Measurements from ENCODE around the gene AUTS2. TPM values are rescaled to one million over a fixed set of nuclear protein-coding genes. Genes with fewer than 3 reads are reported as not detected.

AUTS2 gene
- total and polyA plus RNA-seq, 10 donors = 6.1 to 54.8 (median 29.1) TPM

DNA sequence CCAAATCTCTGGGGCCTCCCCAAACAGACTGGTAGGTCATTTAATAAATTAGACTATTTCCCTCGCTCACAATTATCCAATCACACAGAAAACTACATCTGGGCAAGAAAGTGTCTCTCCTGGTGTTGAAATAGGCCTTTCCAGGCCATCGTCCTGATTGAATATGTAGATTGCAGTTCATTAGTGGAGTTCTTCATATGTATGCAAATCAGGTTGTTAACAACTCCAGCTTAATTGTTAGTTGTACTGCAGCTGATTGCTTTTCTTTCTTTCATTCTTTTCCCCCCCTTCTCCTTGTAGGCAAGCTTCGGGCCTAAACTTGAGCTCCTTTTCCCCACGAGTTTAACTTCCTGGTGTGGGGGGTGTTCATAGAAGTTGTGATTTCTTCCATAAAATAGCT is 1174.6 kb downstream of the AUTS2 start:
- no peaks in the 10 kb centered on the region for H3K9me3 ChIP-seq
- 84 to 96% (median 88%) methylated on average over 4 of the region's 4 CpGs for WGBS, 5 donors
- no peaks in the 10 kb centered on the region for H3K4me1 ChIP-seq
- no peak for TF ChIP-seq POLR2A (IDR thresholded peaks at IDR 0.05)
- TF ChIP-seq POLR2AphosphoS5 (IDR thresholded peaks at IDR 0.05) = no peak
- TF ChIP-seq, protein P1, sequence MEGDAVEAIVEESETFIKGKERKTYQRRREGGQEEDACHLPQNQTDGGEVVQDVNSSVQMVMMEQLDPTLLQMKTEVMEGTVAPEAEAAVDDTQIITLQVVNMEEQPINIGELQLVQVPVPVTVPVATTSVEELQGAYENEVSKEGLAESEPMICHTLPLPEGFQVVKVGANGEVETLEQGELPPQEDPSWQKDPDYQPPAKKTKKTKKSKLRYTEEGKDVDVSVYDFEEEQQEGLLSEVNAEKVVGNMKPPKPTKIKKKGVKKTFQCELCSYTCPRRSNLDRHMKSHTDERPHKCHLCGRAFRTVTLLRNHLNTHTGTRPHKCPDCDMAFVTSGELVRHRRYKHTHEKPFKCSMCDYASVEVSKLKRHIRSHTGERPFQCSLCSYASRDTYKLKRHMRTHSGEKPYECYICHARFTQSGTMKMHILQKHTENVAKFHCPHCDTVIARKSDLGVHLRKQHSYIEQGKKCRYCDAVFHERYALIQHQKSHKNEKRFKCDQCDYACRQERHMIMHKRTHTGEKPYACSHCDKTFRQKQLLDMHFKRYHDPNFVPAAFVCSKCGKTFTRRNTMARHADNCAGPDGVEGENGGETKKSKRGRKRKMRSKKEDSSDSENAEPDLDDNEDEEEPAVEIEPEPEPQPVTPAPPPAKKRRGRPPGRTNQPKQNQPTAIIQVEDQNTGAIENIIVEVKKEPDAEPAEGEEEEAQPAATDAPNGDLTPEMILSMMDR (IDR thresholded peaks at IDR 0.05 in 8 of 11, conservative IDR thresholded peaks at IDR 0.05 in 3 of 11) = no peak
- H3K27me3 ChIP-seq (replicated peaks in 1 of 7) = no peaks in the 10 kb centered on the region
- intact Hi-C loops (cut with DNase I; ENCODE audit: low total_unique reads) = no loop called here
- DNase-seq = no peak
- no peak overlapping the region for H3K27ac ChIP-seq
- H3K36me3 ChIP-seq = peaks cover 0 to 78% (median 10%) of the 10 kb centered on the region in 6 donors
- H3K4me3 ChIP-seq = no peak overlapping the region

DNA sequence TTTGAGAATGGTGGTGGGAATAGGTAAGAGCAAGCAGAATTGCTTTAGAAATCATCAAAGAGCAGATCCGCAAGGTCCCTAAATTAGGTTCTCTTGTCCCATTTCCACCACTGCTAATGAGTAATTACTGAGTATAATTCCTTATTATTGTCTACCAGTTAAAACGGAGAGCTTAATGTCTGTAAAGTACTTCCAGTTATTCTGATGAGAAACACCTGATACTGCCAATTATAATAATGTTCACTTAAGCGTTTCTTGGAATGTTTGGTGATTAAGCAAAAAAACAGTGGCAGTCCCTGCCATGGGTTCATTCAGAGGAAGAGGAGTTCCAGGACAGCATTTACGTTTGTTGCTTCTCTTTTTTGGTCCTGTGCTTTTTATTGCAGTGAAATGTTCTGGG is 1175.1 kb downstream of the AUTS2 start:
- WGBS, 5 donors = 76 to 91% (median 88%) methylated on average over 4 of the region's 4 CpGs
- no peaks in the 10 kb centered on the region for H3K4me1 ChIP-seq
- H3K27ac ChIP-seq = no peak overlapping the region
- no peak for DNase-seq
- H3K36me3 ChIP-seq = peaks cover 0 to 73% (median 10%) of the 10 kb centered on the region in 6 donors
- intact Hi-C loops (cut with DNase I; ENCODE audit: low total_unique reads) = no loop called here
- H3K9me3 ChIP-seq = no peaks in the 10 kb centered on the region
- no peak overlapping the region for H3K4me3 ChIP-seq
- TF ChIP-seq, protein P1 (IDR thresholded peaks at IDR 0.05 in 8 of 11, conservative IDR thresholded peaks at IDR 0.05 in 3 of 11) = no peak
- no peak for TF ChIP-seq POLR2A (IDR thresholded peaks at IDR 0.05)
- no peak for TF ChIP-seq POLR2AphosphoS5 (IDR thresholded peaks at IDR 0.05)
- H3K27me3 ChIP-seq (replicated peaks in 1 of 7) = no peaks in the 10 kb centered on the region

DNA sequence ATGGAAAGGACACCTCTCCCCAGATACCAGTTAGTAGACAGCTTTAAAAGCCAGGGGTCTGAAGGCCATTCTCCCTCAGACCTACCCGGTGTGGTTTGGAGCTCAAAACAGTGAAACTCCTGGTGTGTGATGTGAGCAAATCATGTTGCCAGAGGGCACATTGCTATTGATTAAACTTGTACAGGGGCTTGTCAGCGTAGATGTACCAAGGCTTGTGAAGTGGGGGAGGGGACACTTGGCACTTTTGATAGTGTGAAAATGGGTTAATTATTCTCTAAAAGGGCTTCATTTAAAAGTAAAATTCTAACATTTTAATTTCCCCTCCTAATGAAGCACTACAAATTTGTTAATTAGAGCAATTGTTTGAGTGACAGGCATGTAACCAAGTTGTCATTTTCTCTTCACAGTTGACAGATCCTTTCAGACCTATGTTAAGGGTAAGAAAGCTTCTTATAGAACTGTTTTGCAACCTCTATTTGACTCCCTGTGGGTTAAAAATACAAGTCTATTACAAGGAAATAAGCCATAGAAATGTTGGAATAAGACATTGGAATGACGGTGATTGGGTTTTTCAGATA is 1176.8 kb downstream of the AUTS2 start:
- no peak for DNase-seq
- Histone ChIP-seq H3K4me1 (no peaks in the 10 kb centered on the region), H3K9me3 (no peaks in the 10 kb centered on the region), H3K27ac (no peak overlapping the region), H3K4me3 (no peak overlapping the region), H3K27me3 (replicated peaks in 1 of 7) (no peaks in the 10 kb centered on the region), H3K36me3 (peaks cover 0 to 77% (median 10%) of the 10 kb centered on the region in 6 donors)
- intact Hi-C loops (cut with DNase I; ENCODE audit: low total_unique reads) = no loop called here
- 92 to 97% (median 93%) methylated on average over 3 of the region's 3 CpGs for WGBS, 5 donors
- TF ChIP-seq, protein P1 (IDR thresholded peaks at IDR 0.05 in 8 of 11, conservative IDR thresholded peaks at IDR 0.05 in 3 of 11) = no peak
- TF ChIP-seq POLR2AphosphoS5 (IDR thresholded peaks at IDR 0.05) (no peak), POLR2A (IDR thresholded peaks at IDR 0.05) (no peak)

DNA sequence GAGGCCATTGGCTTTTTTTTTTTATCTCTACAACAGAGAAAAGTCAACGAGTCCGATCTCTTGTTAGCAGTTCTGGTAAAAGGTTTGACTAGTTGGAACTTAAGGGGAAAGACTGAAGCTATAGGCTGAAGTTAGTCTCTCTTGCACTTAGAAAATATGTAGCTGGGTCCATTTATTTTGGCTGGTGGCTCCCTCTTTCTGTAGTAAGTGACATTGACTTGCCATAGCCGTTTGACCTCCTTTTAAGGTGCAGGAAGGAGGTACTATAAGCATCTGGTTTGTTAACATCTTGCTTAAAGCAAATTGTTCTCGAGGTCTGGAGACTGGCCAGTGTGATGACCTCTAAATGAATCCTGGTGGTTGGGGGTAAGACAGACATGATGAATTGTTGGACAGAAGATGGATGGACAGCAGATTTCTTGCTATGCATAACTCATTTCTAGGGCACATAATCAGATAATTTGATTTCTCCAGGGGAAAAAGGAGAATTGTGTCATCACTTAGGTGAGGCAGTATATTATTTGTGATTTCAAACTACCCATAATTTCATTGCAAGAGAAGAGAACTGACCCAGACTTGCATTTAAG is 1177.4 kb downstream of the AUTS2 start:
- no peak for DNase-seq

More for the DNA sequence above, 1177.4 kb downstream of the AUTS2 start:
- no peak for TF ChIP-seq POLR2A (IDR thresholded peaks at IDR 0.05)
- TF ChIP-seq, protein P1 (IDR thresholded peaks at IDR 0.05 in 8 of 11, conservative IDR thresholded peaks at IDR 0.05 in 3 of 11) = no peak
- no peak for TF ChIP-seq POLR2AphosphoS5 (IDR thresholded peaks at IDR 0.05)
- Histone ChIP-seq H3K27me3 (replicated peaks in 1 of 7) (no peaks in the 10 kb centered on the region), H3K36me3 (peaks cover 0 to 77% (median 10%) of the 10 kb centered on the region in 6 donors), H3K27ac (no peak overlapping the region), H3K4me1 (no peaks in the 10 kb centered on the region), H3K9me3 (no peaks in the 10 kb centered on the region), H3K4me3 (no peak overlapping the region)
- intact Hi-C loops (cut with DNase I; ENCODE audit: low total_unique reads) = no loop called here
- WGBS, 5 donors = 60 to 77% (median 73%) methylated on average over 4 of the region's 4 CpGs

Data from spleen (tissue), 11 donors.